Caco-2 (cell line): ENCODE measurements around the gene PRRT4. TPM values are rescaled to one million over a fixed set of nuclear protein-coding genes. Genes with fewer than 3 reads are reported as not detected.

Experiments used
- BruUV-seq: library from RNA; stranded (reverse); fragments of 400-500 nt; replicated peaks from 2 replicates; lab custom pipeline; 2021; lab: Mats Ljungman, UMichigan
- CTCF ChIA-PET: fragments of 300-600 bp; sonication (Branson Sonifier 250); formaldehyde crosslinking; loops from one replicate; lab custom pipeline; 2022; ENCODE audit warnings: antibody characterized with exemption; lab: Charles Lee
- POLR2A ChIA-PET: fragments of 300-600 bp; sonication (Branson Sonifier 250); formaldehyde crosslinking; loops from one replicate; lab custom pipeline; 2022; ENCODE audit warnings: antibody characterized with exemption; lab: Charles Lee
- DNase-seq, 2 experiments: peaks; one replicate each; pipeline versions ENCODE4 v3.0.0 to v3.0.0-alpha.2; 2020 to 2022
- H3K27me3 ChIP-seq: replicated peaks from 2 replicates; pipeline ENCODE4 v1.6.0; 2011; ENCODE audit warnings: low read length; ENCODE audit not compliant: control insufficient read depth, insufficient read depth
- H3K36me3 ChIP-seq: 2 replicates; pipeline ENCODE4 v1.5.1; 2011; ENCODE audit warnings: low read length; ENCODE audit not compliant: control insufficient read depth, insufficient read depth
- H3K4me1 ChIP-seq: fragments of 250-450 bp; sonication (Bioruptor Pico); 2 replicates; pipeline ENCODE4 v1.5.1; 2020; ENCODE audit warnings: mild to moderate bottlenecking
- H3K4me3 ChIP-seq: 2 replicates; pipeline ENCODE4 v1.5.1; 2011; ENCODE audit warnings: low read depth, mild to moderate bottlenecking, control low read depth, low read length
- H3K9me3 ChIP-seq: fragments of 250-450 bp; sonication (Bioruptor Pico); 2 replicates; pipeline ENCODE4 v1.5.1; 2020; ENCODE audit warnings: mild to moderate bottlenecking, moderate library complexity
- H3K27ac Mint-ChIP-seq: one replicate; pipeline ENCODE4 v1.8.0; 2022; ENCODE audit warnings: mixed read lengths; ENCODE audit not compliant: unreplicated experiment
- H3K27me3 Mint-ChIP-seq: one replicate; pipeline ENCODE4 v1.8.0; 2022; ENCODE audit warnings: mixed read lengths; ENCODE audit not compliant: insufficient read depth, unreplicated experiment
- H3K36me3 Mint-ChIP-seq: one replicate; pipeline ENCODE4 v1.8.0; 2022; ENCODE audit warnings: mild to moderate bottlenecking, mixed read lengths; ENCODE audit not compliant: insufficient read depth, unreplicated experiment
- H3K4me1 Mint-ChIP-seq: one replicate; pipeline ENCODE4 v1.8.0; 2022; ENCODE audit warnings: low read depth, mixed read lengths; ENCODE audit not compliant: unreplicated experiment
- H3K4me3 Mint-ChIP-seq: one replicate; pipeline ENCODE4 v1.8.0; 2022; ENCODE audit warnings: mild to moderate bottlenecking, moderate library complexity, mixed read lengths; ENCODE audit not compliant: unreplicated experiment
- H3K9me3 Mint-ChIP-seq: one replicate; pipeline ENCODE4 v1.8.0; 2022; ENCODE audit warnings: mixed read lengths; ENCODE audit not compliant: unreplicated experiment
- intact Hi-C: fragments of 100-400 bp; cut with micrococcal nuclease; formaldehyde crosslinking; loops from one replicate; pipeline ENCODE4 v1.10.0; 2022; ENCODE audit not compliant: unreplicated experiment
- total RNA-seq: library from RNA; stranded (reverse); gene quantifications from 2 replicates; pipeline ENCODE4 v1.2.3, GENCODE V29; 2022
- TF ChIP-seq, protein P1 (sequence below), 2 experiments: fragments of 200-600 bp in 1 of 2; IDR thresholded peaks; 1 replicate in 1 of 2; 2 replicates in 1 of 2; pipeline versions ENCODE4 v1.5.1 to v1.8.0; 2011 to 2022; ENCODE audit warnings: antibody characterized with exemption in 1 of 2, control low read depth in 1 of 2, inconsistent platforms in 1 of 2, low read depth in 1 of 2, low read length in 1 of 2, mild to moderate bottlenecking in 1 of 2, moderate library complexity in 1 of 2; ENCODE audit not compliant: insufficient read depth in 1 of 2, severe bottlenecking in 1 of 2, unreplicated experiment in 1 of 2

Gene PRRT4
- total RNA-seq, 1 experiment from 2014 or later, result 0.43 TPM

DNA sequence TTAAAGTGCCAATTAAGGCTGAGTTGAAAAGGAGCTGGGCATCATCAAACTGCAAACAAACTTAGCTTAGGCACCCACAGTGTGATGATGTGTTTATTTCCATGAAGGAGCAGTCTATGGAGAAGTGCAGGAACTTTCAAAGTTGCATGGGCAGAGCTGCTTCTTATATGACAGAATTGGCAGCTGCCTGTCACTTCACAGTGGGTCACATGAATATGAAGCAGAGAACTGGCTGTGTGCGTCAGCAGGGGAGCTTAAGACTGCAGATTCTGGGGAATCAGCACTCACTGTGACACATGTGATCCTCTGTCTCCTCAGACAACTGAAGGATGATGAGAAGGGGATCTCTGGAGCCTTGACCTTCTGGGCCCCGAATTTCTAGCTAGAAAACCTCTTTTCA, 54.4 kb downstream of the PRRT4 start:
- no peak overlapping the region for H3K4me3 ChIP-seq
- H3K36me3 Mint-ChIP-seq, result peaks cover 58% of the 10 kb centered on the region
- no peak overlapping the region for H3K27ac Mint-ChIP-seq
- TF ChIP-seq, protein P1, sequence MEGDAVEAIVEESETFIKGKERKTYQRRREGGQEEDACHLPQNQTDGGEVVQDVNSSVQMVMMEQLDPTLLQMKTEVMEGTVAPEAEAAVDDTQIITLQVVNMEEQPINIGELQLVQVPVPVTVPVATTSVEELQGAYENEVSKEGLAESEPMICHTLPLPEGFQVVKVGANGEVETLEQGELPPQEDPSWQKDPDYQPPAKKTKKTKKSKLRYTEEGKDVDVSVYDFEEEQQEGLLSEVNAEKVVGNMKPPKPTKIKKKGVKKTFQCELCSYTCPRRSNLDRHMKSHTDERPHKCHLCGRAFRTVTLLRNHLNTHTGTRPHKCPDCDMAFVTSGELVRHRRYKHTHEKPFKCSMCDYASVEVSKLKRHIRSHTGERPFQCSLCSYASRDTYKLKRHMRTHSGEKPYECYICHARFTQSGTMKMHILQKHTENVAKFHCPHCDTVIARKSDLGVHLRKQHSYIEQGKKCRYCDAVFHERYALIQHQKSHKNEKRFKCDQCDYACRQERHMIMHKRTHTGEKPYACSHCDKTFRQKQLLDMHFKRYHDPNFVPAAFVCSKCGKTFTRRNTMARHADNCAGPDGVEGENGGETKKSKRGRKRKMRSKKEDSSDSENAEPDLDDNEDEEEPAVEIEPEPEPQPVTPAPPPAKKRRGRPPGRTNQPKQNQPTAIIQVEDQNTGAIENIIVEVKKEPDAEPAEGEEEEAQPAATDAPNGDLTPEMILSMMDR (IDR thresholded peaks at IDR 0.05; ENCODE audit: insufficient read depth in 1 of 2, low read depth in 1 of 2, low read length in 1 of 2, severe bottlenecking in 1 of 2, unreplicated experiment in 1 of 2), result no peak
- no peaks in the 10 kb centered on the region for H3K9me3 Mint-ChIP-seq
- no peaks in the 10 kb centered on the region for H3K36me3 ChIP-seq
- no peaks in the 10 kb centered on the region for H3K27me3 ChIP-seq
- ChIA-PET POLR2A (no interaction called here), CTCF (no interaction called here)
- H3K4me3 Mint-ChIP-seq, result no peak overlapping the region
- H3K27me3 Mint-ChIP-seq, result no peaks in the 10 kb centered on the region
- no peaks in the 10 kb centered on the region for H3K9me3 ChIP-seq
- no TSS peak for BruUV-seq
- no peaks in the 10 kb centered on the region for H3K4me1 Mint-ChIP-seq
- no peaks in the 10 kb centered on the region; the same call in 1 of the 2 replicates for H3K4me1 ChIP-seq
- DNase-seq, result no peak
- intact Hi-C loops, result no loop called here

DNA sequence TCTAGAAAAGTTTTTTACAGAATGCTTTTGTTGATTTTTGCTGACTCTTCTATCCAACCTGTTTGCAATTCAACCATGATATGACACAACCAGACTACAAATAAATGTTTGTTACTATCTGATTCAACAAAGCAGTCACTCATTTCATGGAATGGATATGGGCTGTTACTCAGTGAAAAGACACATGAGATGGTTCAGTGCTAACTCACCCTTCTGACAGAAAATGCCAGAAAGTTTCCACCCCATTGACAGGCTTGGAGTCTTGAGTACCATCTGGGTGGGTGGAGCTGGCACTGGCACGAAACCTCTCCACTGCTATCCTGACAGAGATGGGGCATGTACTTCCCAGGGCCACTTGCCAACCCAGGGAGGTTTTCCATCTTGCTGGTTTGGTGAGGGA, 57.3 kb downstream of the PRRT4 start:
- H3K36me3 Mint-ChIP-seq, result peaks cover 43% of the 10 kb centered on the region
- no peak overlapping the region for H3K4me3 Mint-ChIP-seq

DNA sequence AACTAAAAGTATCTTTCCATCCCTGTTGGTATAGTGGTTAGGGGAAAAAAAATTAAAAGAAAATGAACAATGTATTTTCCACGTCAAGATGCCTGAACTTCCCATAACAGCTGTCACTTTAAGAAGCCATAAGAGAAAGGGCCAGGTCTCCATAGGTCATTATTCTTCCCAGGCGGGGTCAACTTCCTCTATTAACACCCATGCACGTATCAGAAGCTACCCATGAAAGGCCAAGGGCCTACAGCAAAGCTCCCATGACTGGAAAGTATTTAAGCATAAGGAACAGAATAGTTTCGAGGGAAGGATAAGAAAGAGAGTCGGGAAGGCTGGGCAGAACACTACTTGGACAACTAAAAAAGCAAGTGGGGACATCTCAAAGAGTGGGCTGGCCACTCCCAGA, 57.8 kb downstream of the PRRT4 start:
- Histone ChIP-seq H3K4me3 (no peak overlapping the region), H3K27me3 (no peaks in the 10 kb centered on the region), H3K4me1 (peaks cover 1% of the 10 kb centered on the region), H3K36me3 (no peaks in the 10 kb centered on the region), H3K9me3 (no peaks in the 10 kb centered on the region)
- Mint-ChIP-seq H3K4me3 (no peak overlapping the region), H3K9me3 (no peaks in the 10 kb centered on the region), H3K4me1 (no peaks in the 10 kb centered on the region), H3K36me3 (peaks cover 38% of the 10 kb centered on the region), H3K27me3 (no peaks in the 10 kb centered on the region), H3K27ac (no peak overlapping the region)
- CTCF ChIA-PET, result no interaction called here
- POLR2A ChIA-PET, result no interaction called here
- no peak for DNase-seq
- intact Hi-C loops, result no loop called here
- TF ChIP-seq, protein P1 (IDR thresholded peaks at IDR 0.05; ENCODE audit: insufficient read depth in 1 of 2, low read depth in 1 of 2, low read length in 1 of 2, severe bottlenecking in 1 of 2, unreplicated experiment in 1 of 2), result no peak
- BruUV-seq, result no TSS peak

More for the DNA sequence above, 57.3 kb downstream of the PRRT4 start:
- no peaks in the 10 kb centered on the region for H3K4me1 ChIP-seq
- no TSS peak for BruUV-seq
- TF ChIP-seq, protein P1 (IDR thresholded peaks at IDR 0.05; ENCODE audit: insufficient read depth in 1 of 2, low read depth in 1 of 2, low read length in 1 of 2, severe bottlenecking in 1 of 2, unreplicated experiment in 1 of 2), result no peak
- no peaks in the 10 kb centered on the region for H3K27me3 Mint-ChIP-seq
- intact Hi-C loops, result no loop called here
- no peaks in the 10 kb centered on the region for H3K36me3 ChIP-seq
- no peak overlapping the region for H3K27ac Mint-ChIP-seq
- POLR2A ChIA-PET, result interaction anchor here (0.6 kb wide), 1 partner anchor 209 kb away, joined by 5 read pairs; no protein-coding TSS in a partner anchor
- CTCF ChIA-PET, result no interaction called here
- H3K9me3 ChIP-seq, result no peaks in the 10 kb centered on the region
- no peak for DNase-seq
- no peaks in the 10 kb centered on the region for H3K4me1 Mint-ChIP-seq
- no peak overlapping the region for H3K4me3 ChIP-seq
- no peaks in the 10 kb centered on the region for H3K27me3 ChIP-seq
- no peaks in the 10 kb centered on the region for H3K9me3 Mint-ChIP-seq
